Heart left ventricle (tissue), 16 donors: Measurements from ENCODE around the gene RIPPLY2. TPM values are rescaled to one million over a fixed set of nuclear protein-coding genes. Genes with fewer than 3 reads are reported as not detected.
A peak's percentile ranks its signal among the peaks of the same experiment; 100 is the strongest.

Source experiments
- ATAC-seq, 4 donors: fragments of 200-7000 bp; cut with Tn5 transposase; one replicate each; pipeline ENCODE4 v1.9.1; 2020 to 2022; ENCODE audit warnings: moderate library complexity in 4 of 4, mild to moderate bottlenecking in 3 of 4, moderate number of reproducible peaks in 1 of 4
- DNase-seq, 5 donors: peaks; one replicate each; pipeline ENCODE4 v3.0.0-alpha.2; 2020
- H3K27ac ChIP-seq, 12 donors: fragments of 200-600 bp; sonication (generic) in 4 of 12; one replicate each; pipeline versions ENCODE4 v1.5.0 to v1.8.0; 2016 to 2022; ENCODE audit warnings: mild to moderate bottlenecking in 2 of 12
- H3K27me3 ChIP-seq, 9 donors: fragments of 200-600 bp; sonication (generic) in 2 of 9; one replicate each; pipeline versions ENCODE4 v1.5.1 to v1.8.0; 2016 to 2022; ENCODE audit warnings: mild to moderate bottlenecking in 3 of 9
- H3K36me3 ChIP-seq, 9 donors: fragments of 200-600 bp; sonication (generic) in 2 of 9; one replicate each; pipeline versions ENCODE4 v1.5.0 to v1.8.0; 2018 to 2022; ENCODE audit warnings: mild to moderate bottlenecking in 2 of 9
- H3K4me1 ChIP-seq, 12 donors: fragments of 200-600 bp; sonication (generic) in 4 of 12; one replicate each; pipeline versions ENCODE4 v1.5.0 to v1.8.0; 2016 to 2022; ENCODE audit warnings: mild to moderate bottlenecking in 3 of 12
- H3K4me3 ChIP-seq, 12 donors: fragments of 200-600 bp; sonication (generic) in 4 of 12; one replicate each; pipeline versions ENCODE4 v1.5.0 to v1.8.0; 2017 to 2022; ENCODE audit warnings: mild to moderate bottlenecking in 9 of 12, moderate library complexity in 4 of 12
- H3K9me3 ChIP-seq, 12 donors: fragments of 200-600 bp; sonication (generic) in 4 of 12; one replicate each; pipeline versions ENCODE4 v1.5.0 to v1.8.0; 2016 to 2022; ENCODE audit warnings: mild to moderate bottlenecking in 1 of 12
- POLR2A ChIP-seq, 2 donors: fragments of 450-650 bp; IDR thresholded peaks; one replicate each; pipeline ENCODE4 v1.6.1; 2017; ENCODE audit warnings: antibody characterized with exemption in 2 of 2, mild to moderate bottlenecking in 2 of 2, moderate library complexity in 2 of 2
- WGBS, 4 donors: extraction: QIAGEN DNeasy Blood & Tissue Kit in 2 of 4; methylation state at CpG; one replicate each; pipeline versions ENCODE4 v1.1.5 to v1.1.7; 2013 to 2018; 5-methylcytosine and 5-hydroxymethylcytosine counted together
- intact Hi-C, 10 donors: fragments of 100-400 bp; cut with DNase I; formaldehyde crosslinking; loops; one replicate each; pipeline versions ENCODE4 v1.11.1 to v1.14.2; 2022
- polyA plus RNA-seq, 2 donors: library from polyadenylated mRNA; stranded (reverse); fragments of 200-250 nt; gene quantifications; one replicate each; pipeline ENCODE4 v1.2.3, GENCODE V29; 2013
- total RNA-seq, 9 donors: library from RNA; depleted of rRNA in 2 of 9; stranded (reverse); fragments of >200 nt in 2 of 9; fragmentation: NEBNext Ultra II Directional in 3 of 9; extraction: Animal tissue kit (Norgen Biotek cat#: 25700) in 3 of 9; gene quantifications; one replicate each; pipeline versions ENCODE4 v1.1.0 to v1.2.4, GENCODE V29; 2016 to 2023
- TF ChIP-seq, protein P1 (sequence below), 12 donors: fragments of 200-600 bp; sonication (generic) in 4 of 12; IDR thresholded peaks; one replicate each; pipeline versions ENCODE4 v1.5.0 to v1.8.0; 2018 to 2022; ENCODE audit warnings: antibody characterized with exemption in 12 of 12, mild to moderate bottlenecking in 5 of 12
- donor health status: ischemic (EF 13 %, LVEDD 7.1; RV severe dilation, severe dysfunction).
- donor health status: healthy with polysubstance abuse.
- donor health status: DM: no; HTN: yes; CAD: no.
- donor health status: DM: no; HTN: no; CAD: no.
- donor health status: ischemic (EF 25% LVEDD 6.9; RV normal size, moderate dysfunction).
- donor health status: ischemic (EF 25% LVEDD 5.7; RV mildly dilated, moderate dysfunction).
- donor health status: healthy.
- donor health status: DM: yes; HTN: yes; CAD: no.
- donor health status: ischemic (EF 35%, LVEDD 5.7; RV mildly dilated, moderate dysfunction).
- donor health status: nonischemic (EF 11% LVEDD 7.7; RV severe dilation, severe dysfunction).
- donor health status: DM: yes; HTN: yes; CAD: no.
- donor health status: PGD.
- donor health status: ischemic (EF 29% LVEDD 5.4; RV normal size, mild dysfunction).
- donor health status: nonischemic (EF 23%, LVEDD 6.1; RV moderate dilation, normal function).

RIPPLY2 gene
- total and polyA plus RNA-seq, 11 donors = not detected

DNA sequence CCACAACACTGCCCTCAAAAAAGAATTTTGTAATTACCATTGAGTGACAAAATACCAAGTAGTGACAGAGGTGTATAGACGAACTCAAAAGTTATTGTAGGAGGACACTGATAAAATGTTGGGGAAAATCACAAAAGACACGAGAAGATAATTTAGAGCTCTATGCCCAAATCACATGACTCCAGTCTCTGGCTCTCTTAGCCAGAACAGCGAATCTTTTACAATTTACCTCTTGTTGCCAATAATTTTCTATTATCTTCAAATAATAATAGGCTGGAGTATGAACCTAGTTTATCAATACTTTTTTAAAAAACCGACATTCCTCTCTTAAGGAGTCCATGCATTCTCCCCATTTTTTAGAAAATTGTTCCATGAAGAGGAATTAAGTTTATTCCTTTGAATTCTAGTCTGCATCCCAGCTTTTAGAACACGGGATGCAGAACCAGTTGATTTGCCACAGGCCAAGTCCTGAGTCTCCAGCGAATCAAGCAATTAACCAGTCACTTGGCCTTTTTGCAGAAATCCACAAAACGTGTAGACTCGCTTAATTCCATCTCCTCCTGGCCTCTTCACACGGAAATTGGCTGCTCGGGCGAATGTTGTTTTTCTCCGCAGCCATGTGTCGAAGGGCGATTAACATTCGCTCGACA, 507 bp upstream of the RIPPLY2 start:
- Histone ChIP-seq H3K27ac (no peak overlapping the region), H3K36me3 (no peaks in the 10 kb centered on the region), H3K27me3 (peaks cover 0 to 58% (median 27%) of the 10 kb centered on the region in 9 donors), H3K4me1 (peaks cover 0 to 14% (median 3%) of the 10 kb centered on the region in 12 donors), H3K4me3 (peak overlapping the region; percentile 27 to 56 (median 47)), H3K9me3 (no peaks in the 10 kb centered on the region)
- 10 to 18% (median 11%) methylated on average over 15 to 16 of the region's 16 CpGs for WGBS, 4 donors
- ATAC-seq = no peak
- DNase-seq = no peak
- TF ChIP-seq POLR2A (IDR thresholded peaks at IDR 0.05) = no peak
- TF ChIP-seq, protein P1, sequence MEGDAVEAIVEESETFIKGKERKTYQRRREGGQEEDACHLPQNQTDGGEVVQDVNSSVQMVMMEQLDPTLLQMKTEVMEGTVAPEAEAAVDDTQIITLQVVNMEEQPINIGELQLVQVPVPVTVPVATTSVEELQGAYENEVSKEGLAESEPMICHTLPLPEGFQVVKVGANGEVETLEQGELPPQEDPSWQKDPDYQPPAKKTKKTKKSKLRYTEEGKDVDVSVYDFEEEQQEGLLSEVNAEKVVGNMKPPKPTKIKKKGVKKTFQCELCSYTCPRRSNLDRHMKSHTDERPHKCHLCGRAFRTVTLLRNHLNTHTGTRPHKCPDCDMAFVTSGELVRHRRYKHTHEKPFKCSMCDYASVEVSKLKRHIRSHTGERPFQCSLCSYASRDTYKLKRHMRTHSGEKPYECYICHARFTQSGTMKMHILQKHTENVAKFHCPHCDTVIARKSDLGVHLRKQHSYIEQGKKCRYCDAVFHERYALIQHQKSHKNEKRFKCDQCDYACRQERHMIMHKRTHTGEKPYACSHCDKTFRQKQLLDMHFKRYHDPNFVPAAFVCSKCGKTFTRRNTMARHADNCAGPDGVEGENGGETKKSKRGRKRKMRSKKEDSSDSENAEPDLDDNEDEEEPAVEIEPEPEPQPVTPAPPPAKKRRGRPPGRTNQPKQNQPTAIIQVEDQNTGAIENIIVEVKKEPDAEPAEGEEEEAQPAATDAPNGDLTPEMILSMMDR (IDR thresholded peaks at IDR 0.05) = no peak
- intact Hi-C loops = no loop called here

DNA sequence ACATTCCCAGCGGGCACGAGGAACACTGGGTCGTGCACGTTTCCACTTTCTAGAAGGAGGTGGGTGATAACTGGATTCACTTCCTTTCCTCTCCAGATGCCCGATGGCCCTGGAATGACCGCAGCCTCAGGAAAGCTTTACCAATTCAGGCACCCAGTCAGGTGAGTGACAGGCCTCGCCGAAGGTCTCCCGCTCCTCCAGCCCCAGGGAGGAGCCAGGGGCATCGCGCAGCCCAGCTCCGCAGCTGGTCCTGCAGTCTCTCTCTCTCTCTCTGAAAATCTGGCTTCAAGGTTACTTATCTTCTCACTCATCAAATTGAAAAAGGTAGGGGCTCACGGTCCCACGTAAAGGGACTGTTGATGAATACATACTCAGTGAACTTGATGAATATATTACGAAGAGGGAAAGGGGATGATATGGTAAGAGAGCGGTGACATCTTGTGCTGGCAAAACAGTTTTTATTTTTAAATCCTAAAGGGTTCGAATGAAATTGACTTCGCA, 891 bp downstream of the RIPPLY2 start:
- intact Hi-C loops = no loop called here
- no peak overlapping the region for H3K27ac ChIP-seq
- H3K9me3 ChIP-seq = no peaks in the 10 kb centered on the region
- no peak for ATAC-seq
- H3K4me3 ChIP-seq = peak overlapping the region in 10 of 12 donors; percentile 32 to 56 (median 50)
- DNase-seq = no peak
- H3K4me1 ChIP-seq = peaks cover 0 to 18% (median 6%) of the 10 kb centered on the region in 12 donors
- TF ChIP-seq, protein P1 (IDR thresholded peaks at IDR 0.05) = no peak
- TF ChIP-seq POLR2A (IDR thresholded peaks at IDR 0.05) = no peak
- peaks cover 0 to 58% (median 27%) of the 10 kb centered on the region in 9 donors for H3K27me3 ChIP-seq
- no peaks in the 10 kb centered on the region for H3K36me3 ChIP-seq
- 7 to 19% (median 11%) methylated on average over 14 to 18 of the region's 18 CpGs for WGBS, 4 donors

- no peaks in the 10 kb centered on the region for H3K9me3 ChIP-seq
- 56 to 61% (median 57%) methylated on average over 5 of the region's 5 CpGs for WGBS, 4 donors
- H3K4me3 ChIP-seq = no peak overlapping the region
- H3K4me1 ChIP-seq = peaks cover 0 to 20% (median 7%) of the 10 kb centered on the region in 12 donors
- TF ChIP-seq POLR2A (IDR thresholded peaks at IDR 0.05) = no peak
- intact Hi-C loops = loop anchor here in 1 of 10 donors (5.0 kb wide), 1 partner anchor 373 kb away; the partner anchor contains the start of gene CEP162
- H3K27me3 ChIP-seq = peaks cover 0 to 57% (median 27%) of the 10 kb centered on the region in 9 donors
- no peaks in the 10 kb centered on the region for H3K36me3 ChIP-seq
- ATAC-seq = no peak
- H3K27ac ChIP-seq = no peak overlapping the region
- DNase-seq = no peak
These were observed 1.6 kb downstream of the RIPPLY2 start for GRCh38 chr6:83854766-83855165.

- 0% methylated on average over 37 to 53 of the region's 53 CpGs for WGBS, 4 donors
- Histone ChIP-seq H3K9me3 (no peaks in the 10 kb centered on the region), H3K4me1 (peaks cover 0 to 30% (median 14%) of the 10 kb centered on the region in 12 donors), H3K27me3 (peaks cover 0 to 12% (median 0%) of the 10 kb centered on the region in 9 donors), H3K27ac (peak within 1 kb of the TSS in 11 of 12 donors; percentile 72 to 92 (median 87)), H3K4me3 (peak within 1 kb of the TSS; percentile 65 to 94 (median 82)), H3K36me3 (peaks cover 0 to 11% (median 7%) of the 10 kb centered on the region in 9 donors)
- ATAC-seq (peak; percentile 99 to 100 (median 100)), DNase-seq (peak; percentile 93 to 97 (median 96))
- TF ChIP-seq POLR2A (IDR thresholded peaks at IDR 0.05) = peak in 1 of 2 donors; percentile 91
- TF ChIP-seq, protein P1 (IDR thresholded peaks at IDR 0.05) = peak in 10 of 12 donors; percentile 15 to 64 (median 43)
- intact Hi-C loops = loop anchor here in 1 of 10 donors (5.0 kb wide), 1 partner anchor 368 kb away; the partner anchor contains the start of gene CEP162
These were observed 6.5 kb downstream of the RIPPLY2 start, which contains the start of gene CYB5R4 for GRCh38 chr6:83859410-83860358. Gene CYB5R4 (plus strand): TSS chr6:83859689. CDS start chr6:83859783, 94 bp downstream.
